Neutrophil (primary cell): ENCODE measurements around the gene DBX1.

ENCODE experiments used
- H3K27ac ChIP-seq: fragments of 200-600 bp; sonication (generic); 2 replicates; pipeline ENCODE4 v1.5.1; 2016; ENCODE audit warnings: mild to moderate bottlenecking, moderate library complexity
- H3K27me3 ChIP-seq: fragments of 200-600 bp; sonication (generic); 2 replicates; pipeline ENCODE4 v1.6.0; 2016; ENCODE audit warnings: mild to moderate bottlenecking
- H3K36me3 ChIP-seq: fragments of 200-600 bp; sonication (generic); 2 replicates; pipeline ENCODE4 v1.5.1; 2017
- H3K4me1 ChIP-seq, 2 experiments: fragments of 200-600 bp in 1 of 2; sonication (generic) in 1 of 2; 1 replicate in 1 of 2; 2 replicates in 1 of 2; pipeline versions ENCODE4 v1.5.1 to v1.6.1; 2013 to 2016; ENCODE audit warnings: low read depth in 1 of 2, low read length in 1 of 2, mild to moderate bottlenecking in 1 of 2, moderate library complexity in 1 of 2; ENCODE audit not compliant: control insufficient read depth in 1 of 2, insufficient read depth in 1 of 2
- H3K4me3 ChIP-seq, 2 experiments: fragments of 200-600 bp in 1 of 2; sonication (generic) in 1 of 2; 1 replicate in 1 of 2; 2 replicates in 1 of 2; pipeline ENCODE4 v1.5.1; 2013 to 2016; ENCODE audit warnings: low read depth in 1 of 2, low read length in 1 of 2, mild to moderate bottlenecking in 1 of 2, moderate library complexity in 1 of 2
- H3K9me3 ChIP-seq: fragments of 200-600 bp; sonication (generic); 2 replicates; pipeline ENCODE4 v1.5.1; 2016
- CTCF ChIP-seq: fragments of 200-600 bp; sonication (generic); IDR thresholded peaks from 2 replicates; pipeline ENCODE4 v1.5.1; 2016; ENCODE audit warnings: antibody characterized with exemption

Gene DBX1

GRCh38 chr11:20192641-20193040 is 32.4 kb upstream of the DBX1 start:
- H3K4me1 ChIP-seq: no peaks in the 10 kb centered on the region
- no peak overlapping the region for H3K27ac ChIP-seq
- H3K4me3 ChIP-seq: no peak overlapping the region
- TF ChIP-seq CTCF: no peak
- H3K9me3 ChIP-seq: no peaks in the 10 kb centered on the region
- H3K27me3 ChIP-seq: peaks cover 33% of the 10 kb centered on the region
- H3K36me3 ChIP-seq: no peaks in the 10 kb centered on the region

DNA sequence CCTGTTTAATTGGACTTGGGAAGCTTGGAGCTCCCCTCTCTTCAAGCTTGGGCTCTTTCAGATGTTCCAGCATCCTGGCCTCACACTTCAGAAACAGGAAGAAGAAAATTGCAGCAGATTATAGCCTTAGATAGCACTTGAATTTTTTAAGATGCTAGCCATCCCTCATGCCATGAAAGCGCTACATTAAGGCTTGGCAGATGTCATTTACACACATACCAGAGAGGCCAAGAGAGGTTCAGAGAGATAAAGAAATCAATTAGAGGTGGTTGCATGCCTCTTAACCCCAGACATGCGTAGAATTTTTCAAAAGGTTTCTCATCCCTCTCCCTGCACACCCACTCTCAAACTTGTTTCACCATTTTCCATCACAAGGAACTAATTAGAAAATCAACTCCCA is 31.9 kb upstream of the DBX1 start:
- Histone ChIP-seq H3K9me3 (no peaks in the 10 kb centered on the region), H3K27me3 (peaks cover 32% of the 10 kb centered on the region), H3K27ac (no peak overlapping the region), H3K4me3 (no peak overlapping the region), H3K4me1 (no peaks in the 10 kb centered on the region), H3K36me3 (no peaks in the 10 kb centered on the region)
- no peak for TF ChIP-seq CTCF

DNA sequence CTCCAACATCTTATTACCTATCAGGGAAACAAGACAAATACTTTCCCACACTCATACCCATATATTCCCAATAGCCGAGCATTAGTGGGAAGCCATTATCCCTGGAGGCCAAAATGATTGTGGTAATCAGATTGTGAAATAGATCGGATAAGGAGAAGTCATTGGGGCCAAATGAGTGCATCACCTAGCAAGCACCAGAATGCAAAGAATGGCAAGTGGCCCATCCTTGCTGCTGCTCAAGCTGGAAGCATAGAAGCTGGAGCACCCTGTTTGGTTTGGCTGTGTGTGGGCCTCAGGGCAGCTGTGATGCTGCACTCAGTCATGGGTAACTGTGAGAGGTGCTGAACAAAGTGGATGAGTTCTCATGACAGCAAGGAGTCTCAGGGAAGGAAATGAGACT is 18.7 kb upstream of the DBX1 start:
- Histone ChIP-seq H3K4me1 (no peaks in the 10 kb centered on the region), H3K9me3 (no peaks in the 10 kb centered on the region), H3K36me3 (no peaks in the 10 kb centered on the region), H3K4me3 (no peak overlapping the region), H3K27me3 (peaks cover 64% of the 10 kb centered on the region), H3K27ac (no peak overlapping the region)
- no peak for TF ChIP-seq CTCF

DNA sequence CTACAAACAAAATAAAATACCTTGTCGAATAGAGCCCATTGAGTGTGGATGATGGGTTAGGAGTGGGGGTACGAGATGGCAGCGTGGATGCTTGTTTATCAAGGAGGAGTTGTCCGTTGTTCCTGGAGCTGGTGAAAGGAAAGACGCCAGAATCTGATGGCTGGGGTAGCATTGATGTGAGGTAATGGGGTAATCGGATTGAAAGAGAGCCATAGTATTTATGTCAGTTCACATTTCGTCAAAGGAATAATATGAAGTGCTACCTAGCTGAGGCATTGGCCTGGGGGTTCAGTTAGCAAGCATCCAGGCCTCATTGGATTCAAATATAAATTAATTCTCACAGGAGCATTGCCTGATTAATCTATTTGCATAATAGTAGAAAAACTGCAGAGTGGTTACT is 16.9 kb upstream of the DBX1 start:
- Histone ChIP-seq H3K36me3 (no peaks in the 10 kb centered on the region), H3K4me1 (no peaks in the 10 kb centered on the region), H3K27me3 (peaks cover 83% of the 10 kb centered on the region), H3K27ac (no peak overlapping the region), H3K9me3 (no peaks in the 10 kb centered on the region), H3K4me3 (no peak overlapping the region)
- TF ChIP-seq CTCF: no peak

DNA sequence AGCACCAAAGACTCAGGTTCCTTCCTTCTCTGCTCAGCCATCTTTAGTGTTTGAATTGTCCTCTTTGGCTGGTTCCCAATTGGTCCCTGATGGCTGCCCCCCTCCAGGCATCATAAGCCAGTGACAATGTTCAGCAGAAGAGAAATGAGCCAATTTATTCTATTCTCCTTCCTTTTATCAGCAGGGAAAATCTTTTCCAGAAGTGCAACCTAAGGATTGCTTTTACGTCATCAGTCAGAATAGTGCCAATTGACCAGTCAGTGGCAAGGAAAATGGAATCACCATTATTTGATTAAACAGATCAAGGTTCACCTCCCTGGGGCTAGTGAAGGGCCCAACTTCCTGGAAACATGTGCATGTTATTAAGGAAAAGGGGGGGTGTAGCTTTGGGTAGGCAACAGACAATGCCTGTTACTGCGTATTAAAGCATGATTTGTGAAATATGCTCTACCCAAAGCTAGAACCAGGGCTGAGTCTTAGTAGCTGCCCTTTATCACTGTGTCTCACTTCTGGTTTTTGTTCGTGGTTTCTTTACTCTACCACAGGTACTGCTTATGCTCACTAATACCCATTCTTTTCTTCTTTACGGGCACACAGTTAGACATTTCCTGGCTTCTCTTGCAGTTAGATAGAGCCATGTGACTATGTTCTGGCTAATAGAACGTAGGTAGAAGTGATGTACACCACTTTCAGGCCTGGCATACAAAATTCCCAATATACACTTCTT is 12.6 kb upstream of the DBX1 start:
- Histone ChIP-seq H3K4me1 (no peaks in the 10 kb centered on the region), H3K36me3 (no peaks in the 10 kb centered on the region), H3K27me3 (peaks cover 96% of the 10 kb centered on the region), H3K4me3 (no peak overlapping the region), H3K27ac (no peak overlapping the region), H3K9me3 (no peaks in the 10 kb centered on the region)
- no peak for TF ChIP-seq CTCF
